Mucosa of descending colon (tissue), 3 donors: Measurements from ENCODE around the gene NF2. TPM values are rescaled to one million over a fixed set of nuclear protein-coding genes. Genes with fewer than 3 reads are reported as not detected.

ENCODE experiments used
- ATAC-seq: fragments of 200-7000 bp; cut with Tn5 transposase; one replicate; pipeline ENCODE4 v1.9.1; 2020; ENCODE audit warnings: mild to moderate bottlenecking, moderate library complexity
- DNase-seq, 3 donors: peaks; one replicate each; pipeline ENCODE4 v3.0.0-alpha.2; 2020
- H3K36me3 ChIP-seq: fragments of 200-600 bp; one replicate; pipeline ENCODE4 v1.8.0; 2021; ENCODE audit warnings: low read depth, mild to moderate bottlenecking
- H3K4me1 ChIP-seq: fragments of 200-600 bp; one replicate; pipeline ENCODE4 v1.8.0; 2021; ENCODE audit warnings: low read depth, mild to moderate bottlenecking
- H3K4me3 ChIP-seq: fragments of 200-600 bp; one replicate; pipeline ENCODE4 v1.8.0; 2021; ENCODE audit warnings: mild to moderate bottlenecking
- H3K9me3 ChIP-seq: fragments of 200-600 bp; one replicate; pipeline ENCODE4 v1.8.0; 2021; ENCODE audit warnings: mild to moderate bottlenecking
- intact Hi-C, 2 donors: fragments of 100-400 bp; cut with DNase I in 1 of 2; cut with micrococcal nuclease in 1 of 2; formaldehyde crosslinking; loops; one replicate each; pipeline versions ENCODE4 v1.11.0 to v1.11.1; 2022; cut with DNase I, micrococcal nuclease
- total RNA-seq, 3 donors: library from RNA; stranded (reverse); fragmentation: NEBNext Ultra II Directional in 2 of 3; extraction: Animal tissue kit (Norgen Biotek cat#: 25700) in 2 of 3; gene quantifications; one replicate each; pipeline versions ENCODE4 v1.2.1 to v1.2.4, GENCODE V29; 2021 to 2023
- TF ChIP-seq, protein P1 (sequence below): fragments of 200-600 bp; IDR thresholded peaks from one replicate; pipeline ENCODE4 v1.8.0; 2022; ENCODE audit warnings: antibody characterized with exemption, mild to moderate bottlenecking
- donor health status: DM: no; HTN: no; CAD: no; lungs with moderate emphysema.
- donor health status: DM: no; HTN: no; CAD: no.
- donor health status: DM: no; HTN: yes; CAD: no.

NF2 gene
- total RNA-seq, 3 donors from 2014 or later, result 32.3 to 45.2 (median 43.1) TPM

DNA sequence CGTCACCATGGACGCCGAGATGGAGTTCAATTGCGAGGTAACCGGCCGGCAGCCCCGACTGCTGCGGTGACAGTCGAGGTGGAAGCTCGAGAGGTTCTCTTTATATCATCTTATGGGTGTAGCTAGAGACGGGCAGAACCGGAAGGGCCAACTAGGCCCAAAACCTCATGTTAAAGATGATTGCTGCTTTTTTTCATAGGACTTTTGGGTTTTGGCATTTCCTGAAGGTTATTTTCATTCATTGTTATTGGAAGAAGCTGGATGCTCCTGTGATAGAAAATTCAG is 585 bp downstream of the NF2 start:
- ATAC-seq (no peak), DNase-seq (peak in 1 of 3 donors; percentile 58)
- Histone ChIP-seq H3K9me3 (no peaks in the 10 kb centered on the region), H3K4me1 (peaks cover 5% of the 10 kb centered on the region), H3K4me3 (peak overlapping the region; percentile 96), H3K36me3 (no peaks in the 10 kb centered on the region)
- intact Hi-C loops, result no loop called here
- TF ChIP-seq, protein P1, sequence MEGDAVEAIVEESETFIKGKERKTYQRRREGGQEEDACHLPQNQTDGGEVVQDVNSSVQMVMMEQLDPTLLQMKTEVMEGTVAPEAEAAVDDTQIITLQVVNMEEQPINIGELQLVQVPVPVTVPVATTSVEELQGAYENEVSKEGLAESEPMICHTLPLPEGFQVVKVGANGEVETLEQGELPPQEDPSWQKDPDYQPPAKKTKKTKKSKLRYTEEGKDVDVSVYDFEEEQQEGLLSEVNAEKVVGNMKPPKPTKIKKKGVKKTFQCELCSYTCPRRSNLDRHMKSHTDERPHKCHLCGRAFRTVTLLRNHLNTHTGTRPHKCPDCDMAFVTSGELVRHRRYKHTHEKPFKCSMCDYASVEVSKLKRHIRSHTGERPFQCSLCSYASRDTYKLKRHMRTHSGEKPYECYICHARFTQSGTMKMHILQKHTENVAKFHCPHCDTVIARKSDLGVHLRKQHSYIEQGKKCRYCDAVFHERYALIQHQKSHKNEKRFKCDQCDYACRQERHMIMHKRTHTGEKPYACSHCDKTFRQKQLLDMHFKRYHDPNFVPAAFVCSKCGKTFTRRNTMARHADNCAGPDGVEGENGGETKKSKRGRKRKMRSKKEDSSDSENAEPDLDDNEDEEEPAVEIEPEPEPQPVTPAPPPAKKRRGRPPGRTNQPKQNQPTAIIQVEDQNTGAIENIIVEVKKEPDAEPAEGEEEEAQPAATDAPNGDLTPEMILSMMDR, result no peak

DNA sequence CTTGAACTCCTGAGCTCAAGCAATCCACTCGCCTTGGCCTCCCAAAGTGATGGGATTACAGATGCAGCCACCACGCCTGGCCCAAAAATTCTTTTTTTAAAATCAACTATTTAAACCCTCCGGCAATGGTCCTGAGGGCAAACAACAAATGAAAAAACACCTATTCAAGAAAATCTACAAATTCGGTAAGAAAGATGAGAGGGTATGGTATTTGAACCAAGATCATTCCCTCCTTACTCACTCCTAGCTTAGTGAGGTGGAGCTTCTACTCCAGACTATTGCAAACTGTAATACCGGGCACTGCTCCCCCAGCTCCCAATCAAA is 2.1 kb downstream of the NF2 start:
- TF ChIP-seq, protein P1, result no peak
- intact Hi-C loops, result no loop called here
- H3K36me3 ChIP-seq, result no peaks in the 10 kb centered on the region
- ATAC-seq (no peak), DNase-seq (no peak)
- H3K4me3 ChIP-seq, result no peak overlapping the region
- peaks cover 2% of the 10 kb centered on the region for H3K9me3 ChIP-seq
- H3K4me1 ChIP-seq, result peaks cover 5% of the 10 kb centered on the region

DNA sequence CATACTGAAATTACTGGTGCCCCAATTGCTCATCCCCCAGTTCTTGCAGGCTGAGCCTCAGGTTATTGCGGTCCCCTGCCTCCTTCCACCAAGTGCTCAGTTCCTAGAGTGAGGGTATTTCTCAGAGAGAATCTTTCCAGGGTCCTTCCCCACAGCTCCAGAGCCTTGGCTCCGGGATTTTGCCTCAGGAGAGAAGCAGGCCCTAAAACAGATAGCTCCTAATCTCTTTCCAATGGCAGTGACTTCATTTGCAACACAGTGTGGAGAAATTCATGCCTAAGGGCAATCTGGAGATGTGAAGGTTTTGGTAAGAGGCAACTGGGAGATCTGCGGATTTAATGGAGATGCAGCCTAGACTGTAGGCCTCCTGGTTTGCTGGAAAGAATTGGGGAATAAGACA is 2.9 kb downstream of the NF2 start:
- Histone ChIP-seq H3K9me3 (peaks cover 10% of the 10 kb centered on the region), H3K4me1 (peaks cover 5% of the 10 kb centered on the region), H3K4me3 (no peak overlapping the region), H3K36me3 (no peaks in the 10 kb centered on the region)
- ATAC-seq, result no peak
- intact Hi-C loops, result no loop called here
- TF ChIP-seq, protein P1, result no peak
- DNase-seq, result no peak

DNA sequence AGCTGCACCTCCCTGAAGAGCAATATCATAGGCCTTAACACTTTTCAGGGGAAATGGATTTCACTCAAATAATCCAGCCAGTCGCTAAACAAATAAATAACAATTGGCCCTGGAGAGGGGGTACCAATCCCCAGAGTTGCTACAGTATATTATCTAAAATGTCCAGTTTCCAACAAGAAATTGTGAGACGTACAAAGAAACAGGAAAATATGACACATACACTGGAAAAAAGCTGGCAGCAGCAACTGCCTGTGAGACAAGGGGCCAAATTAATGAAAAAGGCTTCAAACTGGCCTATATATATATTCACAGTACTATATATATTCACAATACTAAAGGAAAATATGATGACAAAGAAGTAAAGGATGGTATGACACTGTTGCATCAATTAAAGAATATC is 4.0 kb downstream of the NF2 start:
- Histone ChIP-seq H3K36me3 (no peaks in the 10 kb centered on the region), H3K4me1 (peaks cover 5% of the 10 kb centered on the region), H3K4me3 (no peak overlapping the region), H3K9me3 (peaks cover 10% of the 10 kb centered on the region)
- intact Hi-C loops, result no loop called here
- TF ChIP-seq, protein P1, result no peak
- no peak for DNase-seq
- no peak for ATAC-seq

DNA sequence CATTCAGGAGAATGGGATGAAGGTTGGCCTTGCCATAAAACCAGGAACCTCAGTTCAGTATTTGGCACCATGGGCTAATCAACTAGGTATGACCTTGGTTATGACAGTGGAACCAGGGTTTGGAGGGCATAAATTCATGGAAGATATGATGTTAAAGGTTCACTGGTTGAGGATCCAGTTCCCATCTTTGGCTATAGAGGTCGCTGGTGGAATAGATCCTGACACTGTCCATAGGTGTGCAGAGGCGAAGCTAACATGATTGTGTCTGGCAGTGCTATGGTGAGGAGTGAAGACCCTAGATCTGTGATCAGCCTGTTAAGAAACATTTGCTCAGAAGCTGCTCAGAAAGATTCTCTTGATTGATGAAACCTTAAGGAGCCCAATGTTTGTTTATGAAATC is 5.7 kb downstream of the NF2 start:
- ATAC-seq (no peak), DNase-seq (no peak)
- Histone ChIP-seq H3K4me3 (no peak overlapping the region), H3K36me3 (no peaks in the 10 kb centered on the region), H3K4me1 (peaks cover 5% of the 10 kb centered on the region), H3K9me3 (peaks cover 10% of the 10 kb centered on the region)
- TF ChIP-seq, protein P1, result no peak
- intact Hi-C loops, result no loop called here

DNA sequence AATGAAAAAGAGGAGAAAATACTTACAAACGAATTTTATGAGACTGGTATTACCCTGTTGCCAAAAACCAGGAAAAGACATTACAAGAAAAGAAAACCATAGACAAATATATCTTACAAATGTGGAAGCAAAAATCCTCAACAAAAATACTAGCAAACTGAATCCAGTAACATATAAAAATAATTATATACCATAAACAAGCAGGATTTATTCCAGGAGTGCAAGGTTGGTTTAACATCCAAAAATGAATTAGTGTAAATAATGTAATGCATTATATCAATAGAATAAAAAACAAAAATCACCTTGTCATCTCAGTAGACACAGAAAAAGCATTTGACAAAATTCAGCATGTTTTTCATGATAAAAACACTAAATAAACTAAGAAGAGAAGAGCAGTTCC is 7.3 kb downstream of the NF2 start:
- DNase-seq, result no peak
- intact Hi-C loops, result no loop called here
- no peak for ATAC-seq
- no peaks in the 10 kb centered on the region for H3K36me3 ChIP-seq
- H3K4me3 ChIP-seq, result no peak overlapping the region
- peaks cover 10% of the 10 kb centered on the region for H3K9me3 ChIP-seq
- no peaks in the 10 kb centered on the region for H3K4me1 ChIP-seq
- TF ChIP-seq, protein P1, result no peak
